ENCODE data around the gene MALL. TPM values are rescaled to one million over a fixed set of nuclear protein-coding genes. Genes with fewer than 3 reads are reported as not detected.
"Not testable (repeated sequence)": the region's sequence is repeated elsewhere in the genome, so short reads cannot be mapped to it uniquely, and the experiment has no call there.

The MALL gene
- total RNA-seq, 1 donor from 2014 or later, result not detected

GRCh38 chr2:110099471-110100225 is 16.0 kb downstream of the MALL start:
- ATAC-seq (ENCODE audit: low read depth), result no peak
- TF ChIP-seq, protein P1, sequence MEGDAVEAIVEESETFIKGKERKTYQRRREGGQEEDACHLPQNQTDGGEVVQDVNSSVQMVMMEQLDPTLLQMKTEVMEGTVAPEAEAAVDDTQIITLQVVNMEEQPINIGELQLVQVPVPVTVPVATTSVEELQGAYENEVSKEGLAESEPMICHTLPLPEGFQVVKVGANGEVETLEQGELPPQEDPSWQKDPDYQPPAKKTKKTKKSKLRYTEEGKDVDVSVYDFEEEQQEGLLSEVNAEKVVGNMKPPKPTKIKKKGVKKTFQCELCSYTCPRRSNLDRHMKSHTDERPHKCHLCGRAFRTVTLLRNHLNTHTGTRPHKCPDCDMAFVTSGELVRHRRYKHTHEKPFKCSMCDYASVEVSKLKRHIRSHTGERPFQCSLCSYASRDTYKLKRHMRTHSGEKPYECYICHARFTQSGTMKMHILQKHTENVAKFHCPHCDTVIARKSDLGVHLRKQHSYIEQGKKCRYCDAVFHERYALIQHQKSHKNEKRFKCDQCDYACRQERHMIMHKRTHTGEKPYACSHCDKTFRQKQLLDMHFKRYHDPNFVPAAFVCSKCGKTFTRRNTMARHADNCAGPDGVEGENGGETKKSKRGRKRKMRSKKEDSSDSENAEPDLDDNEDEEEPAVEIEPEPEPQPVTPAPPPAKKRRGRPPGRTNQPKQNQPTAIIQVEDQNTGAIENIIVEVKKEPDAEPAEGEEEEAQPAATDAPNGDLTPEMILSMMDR (IDR thresholded peaks at IDR 0.05), result no peak
- ChIA-PET CTCF (no interaction called here), POLR2A (no interaction called here)
- peaks cover 5% of the 10 kb centered on the region for H3K9me3 Mint-ChIP-seq
- DNase-seq, result no peak
- no peaks in the 10 kb centered on the region for H3K36me3 Mint-ChIP-seq (ENCODE audit: low read depth)
- H3K4me3 Mint-ChIP-seq, result no peak overlapping the region
- intact Hi-C loops (cut with micrococcal nuclease), result no loop called here
- no peaks in the 10 kb centered on the region for H3K4me1 Mint-ChIP-seq
- no peak overlapping the region for H3K27ac Mint-ChIP-seq
- H3K27me3 Mint-ChIP-seq, result peaks cover 17% of the 10 kb centered on the region

DNA sequence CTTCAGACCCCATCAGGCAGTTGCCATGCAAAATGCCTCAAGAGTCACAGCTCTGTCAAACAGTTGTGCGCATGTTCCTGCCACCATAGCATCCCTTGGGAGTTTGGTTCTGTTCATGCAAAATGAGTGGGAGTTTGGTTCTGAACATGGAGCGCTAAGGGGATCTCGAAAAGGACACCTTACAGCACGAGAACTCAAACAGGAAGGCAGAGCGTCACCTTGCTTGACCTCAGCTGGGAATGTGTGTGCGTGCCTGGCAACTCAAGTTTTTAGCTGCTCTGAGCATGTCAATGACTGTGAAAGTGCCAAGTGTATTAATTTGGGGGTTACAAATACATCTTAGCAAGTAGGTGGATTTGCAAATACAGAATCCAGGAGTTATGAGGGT is 16.6 kb downstream of the MALL start:
- CTCF ChIA-PET, result no interaction called here
- intact Hi-C loops (cut with micrococcal nuclease), result no loop called here

DNA sequence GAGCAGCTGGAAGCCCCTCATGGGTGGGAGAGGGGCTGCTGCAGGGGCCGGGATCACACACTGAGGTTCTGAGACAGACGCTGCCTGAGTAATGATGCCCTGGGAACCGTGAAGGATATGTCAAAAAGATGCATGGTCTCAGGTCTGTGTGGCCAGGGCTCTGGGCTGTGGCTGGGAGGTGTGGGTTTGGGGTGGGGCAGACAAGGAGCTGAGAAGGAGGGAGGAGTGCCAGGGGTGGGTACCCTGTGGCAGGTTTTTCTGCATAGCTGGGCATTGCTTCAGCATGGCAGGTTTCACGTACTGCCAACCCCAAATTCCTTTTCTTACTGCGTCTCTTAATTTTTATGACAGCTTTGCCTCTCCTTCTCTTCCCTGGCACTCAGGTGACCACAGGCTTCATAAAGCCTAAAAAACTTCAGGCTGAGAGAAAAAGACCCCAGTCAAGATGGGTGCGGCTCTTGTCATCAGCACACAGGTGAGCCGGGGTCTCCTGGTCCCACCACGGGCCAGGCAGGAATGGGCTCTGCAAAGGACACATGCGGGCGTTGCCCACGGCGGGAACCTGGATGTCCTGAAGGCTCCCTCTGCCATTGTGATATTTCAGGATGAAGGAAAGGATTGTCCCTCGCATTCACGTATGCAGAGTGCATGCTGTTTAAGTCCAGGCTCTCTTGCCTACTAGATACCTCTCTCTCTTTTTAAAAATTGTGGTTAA is 18.0 kb downstream of the MALL start:
- POLR2A ChIA-PET, result no interaction called here
- Mint-ChIP-seq H3K4me1 (no peaks in the 10 kb centered on the region), H3K36me3 (ENCODE audit: low read depth) (no peaks in the 10 kb centered on the region), H3K27me3 (peaks cover 6% of the 10 kb centered on the region), H3K9me3 (peaks cover 5% of the 10 kb centered on the region), H3K27ac (no peak overlapping the region), H3K4me3 (no peak overlapping the region)
- CTCF ChIA-PET, result no interaction called here
- DNase-seq (no peak), ATAC-seq (ENCODE audit: low read depth) (no peak)
- intact Hi-C loops (cut with micrococcal nuclease), result no loop called here
- TF ChIP-seq, protein P1 (IDR thresholded peaks at IDR 0.05), result no peak

More for the DNA sequence above, 16.6 kb downstream of the MALL start:
- Mint-ChIP-seq H3K9me3 (peaks cover 5% of the 10 kb centered on the region), H3K36me3 (ENCODE audit: low read depth) (no peaks in the 10 kb centered on the region), H3K4me3 (no peak overlapping the region), H3K4me1 (no peaks in the 10 kb centered on the region), H3K27ac (no peak overlapping the region), H3K27me3 (peaks cover 12% of the 10 kb centered on the region)
- DNase-seq (no peak), ATAC-seq (ENCODE audit: low read depth) (no peak)
- TF ChIP-seq, protein P1 (IDR thresholded peaks at IDR 0.05), result no peak
- POLR2A ChIA-PET, result no interaction called here

DNA sequence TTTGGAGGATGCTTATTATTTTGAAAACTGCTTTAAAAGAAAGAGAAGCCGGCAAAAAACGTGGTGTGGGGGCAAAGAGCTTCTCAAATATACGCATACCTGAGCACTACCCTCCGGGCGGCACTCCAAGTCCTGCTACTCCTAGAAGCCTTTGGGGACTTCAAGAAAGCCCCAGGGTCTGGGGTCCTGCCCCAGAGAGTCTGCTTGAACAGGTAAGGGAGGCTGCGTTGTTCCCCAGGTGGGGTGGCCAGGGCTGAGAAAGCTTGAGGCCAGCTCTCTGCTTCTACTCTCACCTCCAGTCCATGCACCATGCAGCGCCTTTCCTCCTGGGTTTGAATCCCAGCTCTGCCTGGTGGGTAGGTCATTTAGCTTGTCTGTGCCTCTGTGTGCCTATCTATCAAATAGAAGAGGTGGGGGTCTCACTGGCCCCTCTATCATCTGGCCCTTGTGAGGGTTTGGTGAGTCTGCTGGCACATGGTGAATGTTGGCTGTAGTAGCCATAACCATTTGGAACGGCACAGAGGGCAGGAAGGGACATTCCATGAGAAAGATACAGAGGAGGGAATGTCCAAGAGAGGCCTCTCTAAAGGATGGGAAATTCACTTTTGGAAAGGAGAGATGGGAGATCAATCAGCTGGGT is 19.5 kb downstream of the MALL start:
- intact Hi-C loops (cut with micrococcal nuclease), result no loop called here
- H3K36me3 Mint-ChIP-seq (ENCODE audit: low read depth), result no peaks in the 10 kb centered on the region
- no peak overlapping the region for H3K27ac Mint-ChIP-seq
- no peak for DNase-seq
- ChIA-PET CTCF (no interaction called here), POLR2A (no interaction called here)
- TF ChIP-seq, protein P1 (IDR thresholded peaks at IDR 0.05), result no peak
- peaks cover 5% of the 10 kb centered on the region for H3K9me3 Mint-ChIP-seq
- no peak for ATAC-seq (ENCODE audit: low read depth)
- H3K27me3 Mint-ChIP-seq, result no peaks in the 10 kb centered on the region
- no peak overlapping the region for H3K4me3 Mint-ChIP-seq
- no peaks in the 10 kb centered on the region for H3K4me1 Mint-ChIP-seq

GRCh38 chr2:110094884-110095534 is 20.6 kb downstream of the MALL start:
- DNase-seq; POLR2A ChIA-PET; H3K4me3 Mint-ChIP-seq; intact Hi-C loops (cut with micrococcal nuclease); H3K4me1 Mint-ChIP-seq; H3K9me3 Mint-ChIP-seq; CTCF ChIA-PET; H3K27ac Mint-ChIP-seq; H3K27me3 Mint-ChIP-seq; H3K36me3 Mint-ChIP-seq (ENCODE audit: low read depth); ATAC-seq (ENCODE audit: low read depth): not testable (repeated sequence)

GRCh38 chr2:110093924-110094323 is 21.7 kb downstream of the MALL start:
- H3K4me1 Mint-ChIP-seq; POLR2A ChIA-PET; H3K27me3 Mint-ChIP-seq; H3K4me3 Mint-ChIP-seq; H3K9me3 Mint-ChIP-seq; CTCF ChIA-PET; intact Hi-C loops (cut with micrococcal nuclease); H3K36me3 Mint-ChIP-seq (ENCODE audit: low read depth); H3K27ac Mint-ChIP-seq; DNase-seq; ATAC-seq (ENCODE audit: low read depth): not testable (repeated sequence)

- H3K9me3 Mint-ChIP-seq; CTCF ChIA-PET; H3K36me3 Mint-ChIP-seq (ENCODE audit: low read depth); DNase-seq; intact Hi-C loops (cut with micrococcal nuclease); H3K4me1 Mint-ChIP-seq; H3K27ac Mint-ChIP-seq; ATAC-seq (ENCODE audit: low read depth); H3K4me3 Mint-ChIP-seq; H3K27me3 Mint-ChIP-seq; POLR2A ChIA-PET: not testable (repeated sequence)
Observed at GRCh38 chr2:110090164-110090563, 25.5 kb downstream of the MALL start.

DNA sequence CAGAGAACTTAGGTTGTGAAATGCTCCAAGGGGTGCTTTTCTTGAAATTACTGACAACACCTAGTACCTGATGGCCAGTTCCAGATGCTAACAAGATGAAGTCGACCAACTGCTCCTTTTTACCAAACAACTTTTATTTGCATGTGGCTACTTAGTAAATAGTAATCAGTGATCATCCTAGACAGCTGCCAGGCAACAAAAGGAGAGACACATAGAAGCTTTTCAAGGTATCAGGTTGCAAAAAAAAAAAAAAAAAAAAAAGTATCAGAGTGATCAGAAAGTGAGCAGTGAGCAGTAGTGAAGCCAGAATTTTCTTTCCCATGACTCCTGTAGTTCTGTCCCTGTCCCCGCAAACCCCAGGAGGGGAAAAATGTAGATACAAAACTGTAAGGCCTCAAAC is 31.9 kb downstream of the MALL start:
- DNase-seq; H3K9me3 Mint-ChIP-seq; H3K27me3 Mint-ChIP-seq; CTCF ChIA-PET; intact Hi-C loops (cut with micrococcal nuclease); H3K36me3 Mint-ChIP-seq (ENCODE audit: low read depth); ATAC-seq (ENCODE audit: low read depth); H3K27ac Mint-ChIP-seq; POLR2A ChIA-PET; H3K4me3 Mint-ChIP-seq; H3K4me1 Mint-ChIP-seq: not testable (repeated sequence)

All from activated B cell treated with CpG ODN at 0.5 μM for 24 hours (primary cell).